ENCODE measurements around the gene ADAT1.

The ADAT1 gene

GRCh38 chr16:75550211-75550662, 72.8 kb downstream of the ADAT1 start:
- Histone ChIP-seq H3K4me1 (ENCODE audit: insufficient read depth, low read length) (peaks cover 13% of the 10 kb centered on the region), H3K9me3 (ENCODE audit: insufficient read depth, low read length, severe bottlenecking) (no peaks in the 10 kb centered on the region), H3K4me3 (ENCODE audit: low read depth in 1 of 2, low read length in 2 of 2) (no peak overlapping the region), H3K4me2 (ENCODE audit: insufficient read depth, low read length) (no peak overlapping the region), H3K9ac (ENCODE audit: low read depth, low read length) (no peak overlapping the region), H3K27ac (ENCODE audit: low read length) (no peak overlapping the region), H4K20me1 (ENCODE audit: insufficient read depth, low read length) (no peaks in the 10 kb centered on the region), H3K36me3 (ENCODE audit: insufficient read depth, low read length) (no peaks in the 10 kb centered on the region), H2AFZ (ENCODE audit: low read depth, low read length) (peak overlapping the region; percentile 47; the same call in 1 of the 2 replicates), H3K27me3 (ENCODE audit: insufficient read depth, low read length, poor library complexity) (no peaks in the 10 kb centered on the region), H3K79me2 (ENCODE audit: insufficient read depth, low read length) (no peaks in the 10 kb centered on the region)
- ATAC-seq (ENCODE audit: insufficient read depth, low read depth) (peak; percentile 78), DNase-seq (peak; percentile 52)
- TF ChIP-seq, protein P1, sequence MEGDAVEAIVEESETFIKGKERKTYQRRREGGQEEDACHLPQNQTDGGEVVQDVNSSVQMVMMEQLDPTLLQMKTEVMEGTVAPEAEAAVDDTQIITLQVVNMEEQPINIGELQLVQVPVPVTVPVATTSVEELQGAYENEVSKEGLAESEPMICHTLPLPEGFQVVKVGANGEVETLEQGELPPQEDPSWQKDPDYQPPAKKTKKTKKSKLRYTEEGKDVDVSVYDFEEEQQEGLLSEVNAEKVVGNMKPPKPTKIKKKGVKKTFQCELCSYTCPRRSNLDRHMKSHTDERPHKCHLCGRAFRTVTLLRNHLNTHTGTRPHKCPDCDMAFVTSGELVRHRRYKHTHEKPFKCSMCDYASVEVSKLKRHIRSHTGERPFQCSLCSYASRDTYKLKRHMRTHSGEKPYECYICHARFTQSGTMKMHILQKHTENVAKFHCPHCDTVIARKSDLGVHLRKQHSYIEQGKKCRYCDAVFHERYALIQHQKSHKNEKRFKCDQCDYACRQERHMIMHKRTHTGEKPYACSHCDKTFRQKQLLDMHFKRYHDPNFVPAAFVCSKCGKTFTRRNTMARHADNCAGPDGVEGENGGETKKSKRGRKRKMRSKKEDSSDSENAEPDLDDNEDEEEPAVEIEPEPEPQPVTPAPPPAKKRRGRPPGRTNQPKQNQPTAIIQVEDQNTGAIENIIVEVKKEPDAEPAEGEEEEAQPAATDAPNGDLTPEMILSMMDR (IDR thresholded peaks at IDR 0.05; ENCODE audit: borderline replicate concordance, extremely low read depth, low read length, poor library complexity, severe bottlenecking), result peak; percentile 78
- no peak for TF ChIP-seq EZH2 (IDR thresholded peaks at IDR 0.05; ENCODE audit: borderline replicate concordance, low read depth, low read length, severe bottlenecking)

All from DND-41 (cell line).